ENCODE measurements around the gene PRICKLE4. TPM values are rescaled to one million over a fixed set of nuclear protein-coding genes. Genes with fewer than 3 reads are reported as not detected.

The PRICKLE4 gene
- total RNA-seq, 1 experiment from 2014 or later, result 2.9 TPM

GRCh38 chr6:41743406-41744235 is 37.0 kb upstream of the PRICKLE4 start:
- Histone ChIP-seq H3K9me2 (ENCODE audit: insufficient read depth) (no peaks in the 10 kb centered on the region), H3K9me3 (ENCODE audit: control insufficient read depth in 1 of 2, insufficient read depth in 1 of 2, low read depth in 1 of 2, low read length in 2 of 2) (no peaks in the 10 kb centered on the region), H3K27ac (ENCODE audit: low read depth, low read length) (no peak overlapping the region), H3K9ac (ENCODE audit: low read length) (no peak overlapping the region), H2AFZ (ENCODE audit: low read depth, low read length, poor library complexity, severe bottlenecking) (no peak overlapping the region), H4K20me1 (ENCODE audit: insufficient read depth) (no peaks in the 10 kb centered on the region), H3K4me2 (ENCODE audit: low read length) (no peak overlapping the region), H3K36me3 (ENCODE audit: control insufficient read depth in 1 of 2, insufficient read depth in 2 of 2, low read length in 2 of 2) (no peaks in the 10 kb centered on the region), H3K27me3 (ENCODE audit: insufficient read depth, low read length) (no peaks in the 10 kb centered on the region), H3K4me1 (ENCODE audit: control insufficient read depth in 1 of 2, insufficient read depth in 2 of 2, low read length in 2 of 2) (peaks cover 6 to 19% of the 10 kb centered on the region in 2 experiments; a peak in 3 of 4 replicates), H3K4me3 (replicated peaks in 1 of 2; ENCODE audit: low read depth in 1 of 2, low read length in 2 of 2) (no peak overlapping the region), H3K79me2 (ENCODE audit: insufficient read depth, low read length) (no peaks in the 10 kb centered on the region)
- ChIA-PET CTCF (no interaction called here), RAD21 (ENCODE audit: low non-redundant PET in 1 of 2, low total read pairs in 2 of 2, uncharacterized antibody in 2 of 2, unreplicated experiment in 2 of 2) (no interaction called here), POLR2A (no interaction called here)
- TF ChIP-seq ZFX (IDR thresholded peaks at IDR 0.05) (no peak), MAX (IDR thresholded peaks at IDR 0.05) (no peak), FOSL1 (IDR thresholded peaks at IDR 0.05; ENCODE audit: low read depth) (no peak), JUND (IDR thresholded peaks at IDR 0.05) (no peak), POLR2AphosphoS5 (IDR thresholded peaks at IDR 0.05; ENCODE audit: low read depth, low read length) (no peak), EGR1 (IDR thresholded peaks at IDR 0.05; ENCODE audit: low read depth) (no peak), CBX3 (IDR thresholded peaks at IDR 0.05; ENCODE audit: low read depth) (no peak), ZBTB33 (IDR thresholded peaks at IDR 0.05; ENCODE audit: extremely low read depth, insufficient replicate concordance, low read length) (no peak), TCF7L2 (IDR thresholded peaks at IDR 0.05; ENCODE audit: borderline replicate concordance, extremely low read depth, insufficient read depth, insufficient read length) (no peak), ELF1 (IDR thresholded peaks at IDR 0.05; ENCODE audit: borderline replicate concordance, low read depth) (no peak), EZH2phosphoT487 (IDR thresholded peaks at IDR 0.05; ENCODE audit: borderline replicate concordance) (no peak)
- TF ChIP-seq, protein P1, sequence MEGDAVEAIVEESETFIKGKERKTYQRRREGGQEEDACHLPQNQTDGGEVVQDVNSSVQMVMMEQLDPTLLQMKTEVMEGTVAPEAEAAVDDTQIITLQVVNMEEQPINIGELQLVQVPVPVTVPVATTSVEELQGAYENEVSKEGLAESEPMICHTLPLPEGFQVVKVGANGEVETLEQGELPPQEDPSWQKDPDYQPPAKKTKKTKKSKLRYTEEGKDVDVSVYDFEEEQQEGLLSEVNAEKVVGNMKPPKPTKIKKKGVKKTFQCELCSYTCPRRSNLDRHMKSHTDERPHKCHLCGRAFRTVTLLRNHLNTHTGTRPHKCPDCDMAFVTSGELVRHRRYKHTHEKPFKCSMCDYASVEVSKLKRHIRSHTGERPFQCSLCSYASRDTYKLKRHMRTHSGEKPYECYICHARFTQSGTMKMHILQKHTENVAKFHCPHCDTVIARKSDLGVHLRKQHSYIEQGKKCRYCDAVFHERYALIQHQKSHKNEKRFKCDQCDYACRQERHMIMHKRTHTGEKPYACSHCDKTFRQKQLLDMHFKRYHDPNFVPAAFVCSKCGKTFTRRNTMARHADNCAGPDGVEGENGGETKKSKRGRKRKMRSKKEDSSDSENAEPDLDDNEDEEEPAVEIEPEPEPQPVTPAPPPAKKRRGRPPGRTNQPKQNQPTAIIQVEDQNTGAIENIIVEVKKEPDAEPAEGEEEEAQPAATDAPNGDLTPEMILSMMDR (IDR thresholded peaks at IDR 0.05 in 2 of 3, conservative IDR thresholded peaks at IDR 0.05 in 1 of 3; ENCODE audit: borderline replicate concordance in 1 of 3, insufficient read depth in 1 of 3, low read depth in 2 of 3, low read length in 2 of 3), result no peak
- intact Hi-C loops (cut with micrococcal nuclease), result no loop called here
- no TSS peak for BruUV-seq (replicated peaks)
- DNase-seq (ENCODE audit: low read depth, low spot score) (no peak), ATAC-seq (no peak)

All from HCT116 (cell line).